ENCODE results near the gene RBM28.

The RBM28 gene

GRCh38 chr7:128262273-128263028 lies 81.3 kb downstream of the RBM28 start:
- no peak for DNase-seq (ENCODE audit: low spot score)

GRCh38 chr7:128260069-128260795 lies 83.5 kb downstream of the RBM28 start:
- DNase-seq (ENCODE audit: low spot score), result no peak

GRCh38 chr7:128259131-128260061 lies 84.3 kb downstream of the RBM28 start:
- DNase-seq (ENCODE audit: low spot score), result peak; percentile 69

- DNase-seq (ENCODE audit: low spot score), result no peak
Measured at GRCh38 chr7:128257458-128257857, 86.2 kb downstream of the RBM28 start.

GRCh38 chr7:128255271-128255670 lies 88.4 kb downstream of the RBM28 start:
- DNase-seq (ENCODE audit: low spot score), result no peak

GRCh38 chr7:128254470-128254869 lies 89.2 kb downstream of the RBM28 start:
- DNase-seq (ENCODE audit: low spot score), result no peak

- no peak for DNase-seq (ENCODE audit: low spot score)
Measured at GRCh38 chr7:128253701-128254100, 90.0 kb downstream of the RBM28 start.

- no peak for DNase-seq (ENCODE audit: low spot score)
Measured at GRCh38 chr7:128251337-128251736, 92.4 kb downstream of the RBM28 start.

Measured in LoVo (cell line).